ENCODE results near the gene MAD1L1. TPM values are rescaled to one million over a fixed set of nuclear protein-coding genes. Genes with fewer than 3 reads are reported as not detected.

Gene MAD1L1
- total RNA-seq, 2 donors from 2014 or later: 59.1 to 61.4 TPM

DNA sequence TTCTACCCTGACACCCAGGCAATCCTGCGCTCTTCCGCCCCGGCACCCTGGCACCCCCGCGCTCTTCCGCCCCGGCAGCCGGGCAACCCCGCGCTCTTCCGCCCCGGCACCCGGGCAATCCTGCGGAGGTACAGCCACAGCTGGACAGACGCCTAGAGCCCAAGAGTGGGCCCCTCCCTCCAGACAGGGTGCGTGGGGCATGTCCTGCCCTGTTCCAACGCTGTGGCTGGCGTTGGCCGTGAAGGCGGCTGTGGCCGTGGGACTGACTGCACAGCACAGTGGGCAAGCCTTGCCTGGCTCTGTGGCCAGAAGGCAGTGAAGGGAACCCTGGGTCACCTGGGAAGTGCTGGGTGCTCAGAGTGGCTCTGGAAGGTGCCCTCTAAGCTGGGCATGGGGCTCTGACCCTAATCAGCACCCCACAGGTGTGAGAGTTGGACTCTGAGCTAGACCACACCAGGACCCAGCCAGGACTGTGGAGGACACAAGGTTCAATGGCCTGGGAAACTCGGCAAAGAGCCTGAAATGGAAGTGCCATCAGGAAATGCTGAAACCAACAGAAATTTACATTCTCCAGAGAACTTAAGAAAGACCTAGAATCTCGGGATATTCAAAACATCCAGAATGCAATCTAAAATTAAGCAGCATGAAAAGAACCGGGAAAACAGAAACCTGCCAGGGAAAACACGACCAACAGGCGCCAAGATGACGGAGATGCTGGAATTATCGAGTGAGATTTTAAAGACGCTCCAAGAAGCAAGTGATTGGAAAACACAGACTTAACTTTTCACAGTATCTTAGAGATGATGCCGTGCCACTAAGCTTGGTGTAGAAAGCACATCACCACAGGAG is 309.1 kb downstream of the MAD1L1 start:
- no peaks in the 10 kb centered on the region for H3K9me3 ChIP-seq (ENCODE audit: control insufficient read depth, low read length)
- no peak for DNase-seq

DNA sequence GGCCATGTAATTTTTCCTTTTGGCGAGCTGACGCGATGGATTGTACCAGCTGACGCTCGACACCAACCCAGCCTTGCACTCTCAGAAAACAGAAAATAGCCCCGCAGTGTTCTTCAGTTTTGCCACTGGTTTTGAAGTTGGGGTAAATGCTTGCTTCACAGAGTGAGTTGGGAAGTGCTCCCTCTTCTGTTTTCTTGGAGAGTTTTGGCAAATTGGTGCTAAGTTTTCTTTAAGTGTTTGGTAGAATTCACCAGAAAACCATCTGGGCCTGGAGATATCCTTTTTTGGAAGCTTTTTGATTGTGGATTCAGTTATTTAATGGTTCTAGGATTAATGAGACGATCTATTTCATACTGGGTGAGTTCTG is 309.9 kb downstream of the MAD1L1 start:
- Mint-ChIP-seq H3K36me3 (ENCODE audit: low read depth) (peaks cover 2% of the 10 kb centered on the region), H3K4me3 (no peak overlapping the region)
- DNase-seq: no peak

More for the DNA sequence above, 309.1 kb downstream of the MAD1L1 start:
- Histone ChIP-seq H3K4me3 (ENCODE audit: low read length) (no peak overlapping the region), H3K27me3 (ENCODE audit: control insufficient read depth, insufficient read depth, low read length, poor library complexity, severe bottlenecking) (no peaks in the 10 kb centered on the region), H3K4me1 (ENCODE audit: control insufficient read depth, insufficient read depth, low read length) (no peaks in the 10 kb centered on the region), H3K36me3 (ENCODE audit: control insufficient read depth, insufficient read depth, low read length) (no peaks in the 10 kb centered on the region), H3K9ac (ENCODE audit: extremely low read depth, low read length, poor library complexity, severe bottlenecking) (no peak overlapping the region), H3K27ac (ENCODE audit: low read depth, low read length) (no peak overlapping the region)
- Mint-ChIP-seq H3K4me1 (no peaks in the 10 kb centered on the region), H3K36me3 (ENCODE audit: low read depth) (peaks cover 2% of the 10 kb centered on the region), H3K4me3 (no peak overlapping the region), H3K27ac (no peak overlapping the region), H3K9me3 (no peaks in the 10 kb centered on the region), H3K27me3 (ENCODE audit: insufficient read depth) (no peaks in the 10 kb centered on the region)
- WGBS, 2 experiments (ENCODE audit: insufficient coverage in 1 of 2, insufficient read length in 1 of 2): 90 to 96% methylated on average over 13 to 30 of the region's 30 CpGs
- TF ChIP-seq, protein P1, sequence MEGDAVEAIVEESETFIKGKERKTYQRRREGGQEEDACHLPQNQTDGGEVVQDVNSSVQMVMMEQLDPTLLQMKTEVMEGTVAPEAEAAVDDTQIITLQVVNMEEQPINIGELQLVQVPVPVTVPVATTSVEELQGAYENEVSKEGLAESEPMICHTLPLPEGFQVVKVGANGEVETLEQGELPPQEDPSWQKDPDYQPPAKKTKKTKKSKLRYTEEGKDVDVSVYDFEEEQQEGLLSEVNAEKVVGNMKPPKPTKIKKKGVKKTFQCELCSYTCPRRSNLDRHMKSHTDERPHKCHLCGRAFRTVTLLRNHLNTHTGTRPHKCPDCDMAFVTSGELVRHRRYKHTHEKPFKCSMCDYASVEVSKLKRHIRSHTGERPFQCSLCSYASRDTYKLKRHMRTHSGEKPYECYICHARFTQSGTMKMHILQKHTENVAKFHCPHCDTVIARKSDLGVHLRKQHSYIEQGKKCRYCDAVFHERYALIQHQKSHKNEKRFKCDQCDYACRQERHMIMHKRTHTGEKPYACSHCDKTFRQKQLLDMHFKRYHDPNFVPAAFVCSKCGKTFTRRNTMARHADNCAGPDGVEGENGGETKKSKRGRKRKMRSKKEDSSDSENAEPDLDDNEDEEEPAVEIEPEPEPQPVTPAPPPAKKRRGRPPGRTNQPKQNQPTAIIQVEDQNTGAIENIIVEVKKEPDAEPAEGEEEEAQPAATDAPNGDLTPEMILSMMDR (conservative IDR thresholded peaks at IDR 0.05): no peak

DNA sequence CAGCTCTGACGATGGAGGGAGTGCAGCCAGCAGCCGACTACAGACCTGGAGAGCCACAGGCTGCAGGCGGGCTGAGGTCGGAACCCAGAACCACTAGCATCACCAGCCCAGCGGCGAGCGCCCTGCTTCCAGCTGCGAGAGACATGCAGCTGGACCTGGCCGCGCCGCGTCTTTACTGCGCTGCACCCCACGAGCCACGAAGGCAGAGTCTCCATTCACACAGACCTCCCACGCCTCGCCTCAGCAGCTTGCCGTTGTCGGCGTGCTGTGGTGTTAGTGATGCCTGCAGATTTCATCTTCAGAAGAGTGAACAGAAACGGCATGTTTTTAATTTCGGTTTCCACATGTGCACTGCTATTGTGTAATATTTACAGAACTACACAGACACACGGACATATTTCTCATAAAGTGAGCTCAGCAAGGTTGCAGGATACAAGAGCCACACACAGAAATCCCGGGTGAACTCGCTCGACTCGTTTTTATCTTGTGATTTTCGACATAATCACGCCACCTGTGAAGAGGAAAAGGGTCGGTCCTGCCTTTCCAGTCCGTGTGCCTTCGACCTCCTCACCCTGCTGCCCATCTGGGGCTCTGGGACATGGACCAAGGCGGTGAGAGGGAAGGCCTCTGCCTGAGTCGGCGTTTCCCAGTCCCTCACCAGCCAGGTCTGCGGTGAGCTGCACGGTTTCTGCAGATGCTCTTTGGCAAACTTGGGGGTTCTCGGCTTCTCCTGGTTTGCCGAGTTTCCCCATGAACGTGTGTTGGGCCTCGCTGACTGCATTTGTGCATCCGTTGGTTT is 310.5 kb downstream of the MAD1L1 start:
- no peaks in the 10 kb centered on the region for H3K27me3 Mint-ChIP-seq (ENCODE audit: insufficient read depth)
- no peak overlapping the region for H3K9ac ChIP-seq (ENCODE audit: extremely low read depth, low read length, poor library complexity, severe bottlenecking)
- DNase-seq: no peak
- no peak overlapping the region for H3K4me3 ChIP-seq (ENCODE audit: low read length)
- H3K36me3 ChIP-seq (ENCODE audit: control insufficient read depth, insufficient read depth, low read length): no peaks in the 10 kb centered on the region
- no peaks in the 10 kb centered on the region for H3K9me3 ChIP-seq (ENCODE audit: control insufficient read depth, low read length)
- no peaks in the 10 kb centered on the region for H3K27me3 ChIP-seq (ENCODE audit: control insufficient read depth, insufficient read depth, low read length, poor library complexity, severe bottlenecking)
- no peaks in the 10 kb centered on the region for H3K9me3 Mint-ChIP-seq
- no peak overlapping the region for H3K27ac Mint-ChIP-seq
- no peak overlapping the region for H3K27ac ChIP-seq (ENCODE audit: low read depth, low read length)
- TF ChIP-seq, protein P1 (conservative IDR thresholded peaks at IDR 0.05): no peak
- H3K36me3 Mint-ChIP-seq (ENCODE audit: low read depth): peaks cover 2% of the 10 kb centered on the region
- no peaks in the 10 kb centered on the region for H3K4me1 Mint-ChIP-seq
- WGBS, 2 experiments (ENCODE audit: insufficient coverage in 1 of 2, insufficient read length in 1 of 2): 92 to 97% methylated on average over 39 to 42 of the region's 42 CpGs
- H3K4me3 Mint-ChIP-seq: no peak overlapping the region
- H3K4me1 ChIP-seq (ENCODE audit: control insufficient read depth, insufficient read depth, low read length): no peaks in the 10 kb centered on the region

More for the DNA sequence above, 309.9 kb downstream of the MAD1L1 start:
- Histone ChIP-seq H3K27me3 (ENCODE audit: control insufficient read depth, insufficient read depth, low read length, poor library complexity, severe bottlenecking) (no peaks in the 10 kb centered on the region), H3K27ac (ENCODE audit: low read depth, low read length) (no peak overlapping the region), H3K36me3 (ENCODE audit: control insufficient read depth, insufficient read depth, low read length) (no peaks in the 10 kb centered on the region), H3K9me3 (ENCODE audit: control insufficient read depth, low read length) (no peaks in the 10 kb centered on the region), H3K9ac (ENCODE audit: extremely low read depth, low read length, poor library complexity, severe bottlenecking) (no peak overlapping the region), H3K4me3 (ENCODE audit: low read length) (no peak overlapping the region), H3K4me1 (ENCODE audit: control insufficient read depth, insufficient read depth, low read length) (no peaks in the 10 kb centered on the region)
- H3K9me3 Mint-ChIP-seq: no peaks in the 10 kb centered on the region
- H3K27me3 Mint-ChIP-seq (ENCODE audit: insufficient read depth): no peaks in the 10 kb centered on the region
- no peak overlapping the region for H3K27ac Mint-ChIP-seq
- H3K4me1 Mint-ChIP-seq: no peaks in the 10 kb centered on the region
- 90 to 95% methylated on average over 3 to 7 of the region's 7 CpGs for WGBS, 2 experiments (ENCODE audit: insufficient coverage in 1 of 2, insufficient read length in 1 of 2)
- TF ChIP-seq, protein P1 (conservative IDR thresholded peaks at IDR 0.05): peak; percentile 43

Measured in endodermal cell (in vitro differentiated cells).